Endothelial cell of umbilical vein (primary cell): ENCODE data around the gene PEX19.

Experiments
- FOS ChIP-seq: IDR thresholded peaks from 2 replicates; pipeline ENCODE4 v1.6.1; 2011; ENCODE audit warnings: mild to moderate bottlenecking, low read length, moderate library complexity, borderline replicate concordance; ENCODE audit not compliant: insufficient read depth
- MAX ChIP-seq: IDR thresholded peaks from 2 replicates; pipeline ENCODE4 v1.6.1; 2011; ENCODE audit not compliant: insufficient read depth, insufficient read length
- POLR2A ChIP-seq: IDR thresholded peaks from 2 replicates; pipeline ENCODE4 v1.6.1; 2012; ENCODE audit warnings: low read depth, mild to moderate bottlenecking, control low read depth, low read length
- POLR2AphosphoS5 ChIP-seq: IDR thresholded peaks from 2 replicates; pipeline ENCODE4 v1.6.1; 2012; ENCODE audit warnings: low read depth, mild to moderate bottlenecking, control low read depth, low read length, moderate library complexity; ENCODE audit not compliant: insufficient read depth
- TF ChIP-seq, protein P1 (sequence below), 2 donors: IDR thresholded peaks; 1 replicate in 1 of 2; 2 replicates in 1 of 2; pipeline ENCODE4 v1.5.1; 2011; ENCODE audit warnings: low read length in 2 of 2, mild to moderate bottlenecking in 2 of 2, moderate library complexity in 2 of 2, control low read depth in 1 of 2, inconsistent platforms in 1 of 2, low read depth in 1 of 2; ENCODE audit not compliant: insufficient read depth in 1 of 2; ENCODE audit errors: extremely low read depth in 1 of 2

DNA sequence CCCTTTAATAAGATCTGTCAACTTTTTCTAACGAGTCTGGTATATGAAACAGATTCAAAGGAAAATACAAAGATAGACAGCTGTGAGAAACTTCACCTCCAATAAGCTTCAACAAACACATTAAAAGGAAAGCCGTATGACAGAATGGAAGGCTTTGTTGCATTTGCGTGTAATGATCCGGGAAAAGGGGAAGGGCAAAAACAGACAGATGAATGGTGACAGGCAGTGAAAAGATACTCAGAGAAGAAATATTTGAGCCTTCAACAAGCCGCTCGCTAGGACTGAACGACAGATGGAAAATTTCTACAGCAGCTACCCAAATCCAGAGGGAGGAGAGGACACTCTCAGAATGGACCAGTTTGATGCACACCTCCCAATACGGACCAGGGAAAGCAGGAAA is 43.3 kb upstream of the PEX19 start:
- TF ChIP-seq, protein P1, sequence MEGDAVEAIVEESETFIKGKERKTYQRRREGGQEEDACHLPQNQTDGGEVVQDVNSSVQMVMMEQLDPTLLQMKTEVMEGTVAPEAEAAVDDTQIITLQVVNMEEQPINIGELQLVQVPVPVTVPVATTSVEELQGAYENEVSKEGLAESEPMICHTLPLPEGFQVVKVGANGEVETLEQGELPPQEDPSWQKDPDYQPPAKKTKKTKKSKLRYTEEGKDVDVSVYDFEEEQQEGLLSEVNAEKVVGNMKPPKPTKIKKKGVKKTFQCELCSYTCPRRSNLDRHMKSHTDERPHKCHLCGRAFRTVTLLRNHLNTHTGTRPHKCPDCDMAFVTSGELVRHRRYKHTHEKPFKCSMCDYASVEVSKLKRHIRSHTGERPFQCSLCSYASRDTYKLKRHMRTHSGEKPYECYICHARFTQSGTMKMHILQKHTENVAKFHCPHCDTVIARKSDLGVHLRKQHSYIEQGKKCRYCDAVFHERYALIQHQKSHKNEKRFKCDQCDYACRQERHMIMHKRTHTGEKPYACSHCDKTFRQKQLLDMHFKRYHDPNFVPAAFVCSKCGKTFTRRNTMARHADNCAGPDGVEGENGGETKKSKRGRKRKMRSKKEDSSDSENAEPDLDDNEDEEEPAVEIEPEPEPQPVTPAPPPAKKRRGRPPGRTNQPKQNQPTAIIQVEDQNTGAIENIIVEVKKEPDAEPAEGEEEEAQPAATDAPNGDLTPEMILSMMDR (IDR thresholded peaks at IDR 0.05; ENCODE audit: extremely low read depth in 1 of 2, insufficient read depth in 1 of 2, low read depth in 1 of 2, low read length in 2 of 2): no peak
- TF ChIP-seq FOS (no peak), POLR2A (no peak), POLR2AphosphoS5 (no peak), MAX (no peak)
